ENCODE results near the gene CCNC. TPM values are rescaled to one million over a fixed set of nuclear protein-coding genes. Genes with fewer than 3 reads are reported as not detected.

The CCNC gene
- total RNA-seq, 1 donor from 2014 or later = 49.3 TPM

DNA sequence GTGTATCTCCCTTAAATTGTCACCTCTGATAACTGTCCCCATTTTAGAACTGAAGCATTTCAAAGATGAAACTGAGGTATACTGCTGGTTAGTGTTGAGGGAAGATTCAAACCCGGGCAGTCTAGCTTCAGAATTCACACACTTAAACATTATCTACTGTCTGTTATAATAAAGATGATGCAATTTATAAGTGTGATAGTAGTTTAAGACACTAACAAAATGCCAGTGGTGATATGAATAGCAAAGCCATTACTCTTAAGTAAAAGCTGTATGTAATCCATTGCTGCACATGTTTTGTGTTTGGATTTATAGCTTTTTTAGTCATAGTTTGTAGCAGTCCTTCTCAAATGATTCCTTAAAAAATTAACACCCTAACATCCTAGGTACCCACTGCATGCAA is 73.0 kb downstream of the CCNC start:
- H3K4me1 Mint-ChIP-seq (ENCODE audit: low read depth, unreplicated experiment) = peaks cover 11% of the 10 kb centered on the region
- no peaks in the 10 kb centered on the region for H3K9me3 Mint-ChIP-seq (ENCODE audit: unreplicated experiment)
- H3K4me3 Mint-ChIP-seq (ENCODE audit: unreplicated experiment) = no peak overlapping the region
- DNase-seq = no peak
- no peak overlapping the region for H3K27ac Mint-ChIP-seq (ENCODE audit: unreplicated experiment)
- H3K27me3 Mint-ChIP-seq (ENCODE audit: unreplicated experiment) = no peaks in the 10 kb centered on the region
- TF ChIP-seq, protein P1, sequence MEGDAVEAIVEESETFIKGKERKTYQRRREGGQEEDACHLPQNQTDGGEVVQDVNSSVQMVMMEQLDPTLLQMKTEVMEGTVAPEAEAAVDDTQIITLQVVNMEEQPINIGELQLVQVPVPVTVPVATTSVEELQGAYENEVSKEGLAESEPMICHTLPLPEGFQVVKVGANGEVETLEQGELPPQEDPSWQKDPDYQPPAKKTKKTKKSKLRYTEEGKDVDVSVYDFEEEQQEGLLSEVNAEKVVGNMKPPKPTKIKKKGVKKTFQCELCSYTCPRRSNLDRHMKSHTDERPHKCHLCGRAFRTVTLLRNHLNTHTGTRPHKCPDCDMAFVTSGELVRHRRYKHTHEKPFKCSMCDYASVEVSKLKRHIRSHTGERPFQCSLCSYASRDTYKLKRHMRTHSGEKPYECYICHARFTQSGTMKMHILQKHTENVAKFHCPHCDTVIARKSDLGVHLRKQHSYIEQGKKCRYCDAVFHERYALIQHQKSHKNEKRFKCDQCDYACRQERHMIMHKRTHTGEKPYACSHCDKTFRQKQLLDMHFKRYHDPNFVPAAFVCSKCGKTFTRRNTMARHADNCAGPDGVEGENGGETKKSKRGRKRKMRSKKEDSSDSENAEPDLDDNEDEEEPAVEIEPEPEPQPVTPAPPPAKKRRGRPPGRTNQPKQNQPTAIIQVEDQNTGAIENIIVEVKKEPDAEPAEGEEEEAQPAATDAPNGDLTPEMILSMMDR (IDR thresholded peaks at IDR 0.05; ENCODE audit: partially characterized antibody, unreplicated experiment) = no peak
- no peaks in the 10 kb centered on the region for H3K36me3 Mint-ChIP-seq (ENCODE audit: unreplicated experiment)

Other genes starting within 250 kb of the CCNC start
- 68.9 TPM for gene FAXC, start 219.0 kb downstream of the CCNC start, total RNA-seq (ENCODE audit: unreplicated experiment)
- 3.8 TPM for gene COQ3, start 174.5 kb downstream of the CCNC start, total RNA-seq (ENCODE audit: unreplicated experiment)
- gene PNISR, start 143.4 kb downstream of the CCNC start, total RNA-seq (ENCODE audit: unreplicated experiment) = 149 TPM
- gene USP45, start 53.2 kb downstream of the CCNC start, total RNA-seq (ENCODE audit: unreplicated experiment) = 36.1 TPM
- gene PRDM13, start 38.2 kb upstream of the CCNC start, total RNA-seq (ENCODE audit: unreplicated experiment) = 13.9 TPM

Measured in glutamatergic neuron (in vitro differentiated cells).